Astrocyte (in vitro differentiated cells and primary cell): ENCODE data around the gene LAG3.

ENCODE experiments used
- CTCF ChIP-seq: IDR thresholded peaks from 2 replicates; pipeline ENCODE4 v1.5.1; 2011; ENCODE audit warnings: low read depth, mild to moderate bottlenecking, inconsistent platforms, low read length, moderate library complexity; ENCODE audit not compliant: insufficient read depth
- EZH2 ChIP-seq: IDR thresholded peaks from 2 replicates; pipeline ENCODE4 v1.6.1; 2012; ENCODE audit warnings: mild to moderate bottlenecking, low read length, inconsistent platforms; ENCODE audit not compliant: insufficient read depth

GRCh38 chr12:6774499-6775062, 2.3 kb downstream of the LAG3 start:
- TF ChIP-seq CTCF: no peak
- TF ChIP-seq EZH2: no peak
